GM06990 (cell line): Measurements from ENCODE around the gene RNF26.
A peak's percentile ranks its signal among the peaks of the same experiment; 100 is the strongest.
"Not testable (repeated sequence)": the region's sequence is repeated elsewhere in the genome, so short reads cannot be mapped to it uniquely, and the experiment has no call there.

Source experiments
- DNase-seq: peaks from one replicate; pipeline ENCODE4 v3.0.0-alpha.2; 2011; ENCODE audit not compliant: insufficient read length; ENCODE audit errors: extremely low read depth
- H3K27me3 ChIP-seq: replicated peaks from 2 replicates; pipeline ENCODE4 v1.6.0; 2011; ENCODE audit warnings: low read length; ENCODE audit not compliant: control insufficient read depth, insufficient read depth
- H3K36me3 ChIP-seq: 2 replicates; pipeline ENCODE4 v1.5.1; 2011; ENCODE audit warnings: low read length; ENCODE audit not compliant: control insufficient read depth, insufficient read depth
- H3K4me3 ChIP-seq: replicated peaks from 2 replicates; pipeline ENCODE4 v1.5.1; 2011; ENCODE audit warnings: low read depth, mild to moderate bottlenecking, control low read depth, low read length
- TF ChIP-seq, protein P1 (sequence below): IDR thresholded peaks from 2 replicates; pipeline ENCODE4 v1.5.1; 2011; ENCODE audit warnings: low read length, control low read depth, mild to moderate bottlenecking, inconsistent platforms; ENCODE audit not compliant: insufficient read depth, poor library complexity, severe bottlenecking

RNF26 gene

DNA sequence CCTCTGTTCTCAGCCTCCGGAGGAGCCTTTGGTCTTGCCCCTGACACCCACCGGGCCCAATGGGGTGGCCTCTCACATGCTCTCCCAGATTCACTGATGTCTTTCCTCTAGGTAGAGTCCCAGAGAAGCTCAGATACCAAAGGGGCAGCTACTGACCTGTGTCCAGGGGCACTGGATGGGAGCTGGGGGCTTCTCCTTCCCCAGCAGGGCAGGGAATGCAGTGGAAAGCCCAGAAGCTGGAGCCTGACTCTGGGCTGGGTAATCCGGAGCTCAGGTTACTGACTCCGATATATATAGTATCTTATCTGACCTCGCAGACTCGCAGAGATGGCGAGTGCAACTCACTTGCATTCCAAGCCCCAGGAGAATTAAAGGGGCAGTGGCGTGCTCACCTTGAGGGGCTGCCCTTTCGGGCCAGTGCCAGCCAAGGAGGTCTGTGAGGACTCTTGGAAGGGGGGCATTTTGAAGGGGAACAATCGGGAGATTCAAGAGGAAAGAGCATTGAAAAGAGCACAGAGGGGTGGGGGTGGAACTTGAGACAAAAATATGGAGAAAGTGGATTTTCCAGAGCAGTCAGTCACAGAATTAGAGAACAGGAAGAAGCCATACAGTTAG, 44.6 kb downstream of the RNF26 start:
- no peak for DNase-seq
- TF ChIP-seq, protein P1, sequence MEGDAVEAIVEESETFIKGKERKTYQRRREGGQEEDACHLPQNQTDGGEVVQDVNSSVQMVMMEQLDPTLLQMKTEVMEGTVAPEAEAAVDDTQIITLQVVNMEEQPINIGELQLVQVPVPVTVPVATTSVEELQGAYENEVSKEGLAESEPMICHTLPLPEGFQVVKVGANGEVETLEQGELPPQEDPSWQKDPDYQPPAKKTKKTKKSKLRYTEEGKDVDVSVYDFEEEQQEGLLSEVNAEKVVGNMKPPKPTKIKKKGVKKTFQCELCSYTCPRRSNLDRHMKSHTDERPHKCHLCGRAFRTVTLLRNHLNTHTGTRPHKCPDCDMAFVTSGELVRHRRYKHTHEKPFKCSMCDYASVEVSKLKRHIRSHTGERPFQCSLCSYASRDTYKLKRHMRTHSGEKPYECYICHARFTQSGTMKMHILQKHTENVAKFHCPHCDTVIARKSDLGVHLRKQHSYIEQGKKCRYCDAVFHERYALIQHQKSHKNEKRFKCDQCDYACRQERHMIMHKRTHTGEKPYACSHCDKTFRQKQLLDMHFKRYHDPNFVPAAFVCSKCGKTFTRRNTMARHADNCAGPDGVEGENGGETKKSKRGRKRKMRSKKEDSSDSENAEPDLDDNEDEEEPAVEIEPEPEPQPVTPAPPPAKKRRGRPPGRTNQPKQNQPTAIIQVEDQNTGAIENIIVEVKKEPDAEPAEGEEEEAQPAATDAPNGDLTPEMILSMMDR = no peak
- Histone ChIP-seq H3K36me3 (no peaks in the 10 kb centered on the region), H3K4me3 (no peak overlapping the region), H3K27me3 (no peaks in the 10 kb centered on the region; the same call in none of the 2 replicates)

DNA sequence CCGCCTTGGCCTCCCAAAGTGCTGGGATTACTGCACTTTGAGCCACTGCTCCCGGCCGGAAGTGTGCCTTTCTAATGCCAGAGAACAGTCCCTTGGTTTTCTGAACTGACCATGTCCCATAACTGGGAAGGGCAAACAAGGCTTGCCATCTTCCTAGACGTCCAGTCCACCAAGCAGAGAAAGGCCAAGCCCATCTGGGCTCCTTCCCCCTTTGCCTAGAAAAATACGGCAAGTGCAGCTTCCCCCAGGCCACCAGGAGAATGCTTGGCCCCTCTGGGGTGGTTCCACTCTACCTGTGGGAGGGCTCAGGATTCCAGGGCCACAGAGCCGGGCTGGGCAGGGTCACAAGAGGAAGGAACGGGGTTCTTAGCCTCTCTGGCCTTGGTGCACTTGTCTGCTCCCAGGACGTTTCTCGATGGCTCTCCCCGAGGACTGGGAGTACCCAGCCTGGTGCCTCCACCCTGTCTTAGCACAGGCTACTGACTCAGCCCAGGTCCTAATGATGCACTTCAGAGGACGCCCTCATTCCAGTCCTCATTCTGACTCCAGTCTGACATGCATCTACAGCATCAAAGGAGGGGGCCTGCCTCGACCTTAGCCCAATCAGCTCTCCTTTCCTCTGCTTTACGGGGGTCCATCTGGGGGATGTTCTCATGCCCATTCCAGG, 46.0 kb downstream of the RNF26 start:
- no peaks in the 10 kb centered on the region; the same call in none of the 2 replicates for H3K27me3 ChIP-seq
- no peaks in the 10 kb centered on the region for H3K36me3 ChIP-seq
- no peak overlapping the region for H3K4me3 ChIP-seq
- DNase-seq = no peak
- TF ChIP-seq, protein P1 = no peak

DNA sequence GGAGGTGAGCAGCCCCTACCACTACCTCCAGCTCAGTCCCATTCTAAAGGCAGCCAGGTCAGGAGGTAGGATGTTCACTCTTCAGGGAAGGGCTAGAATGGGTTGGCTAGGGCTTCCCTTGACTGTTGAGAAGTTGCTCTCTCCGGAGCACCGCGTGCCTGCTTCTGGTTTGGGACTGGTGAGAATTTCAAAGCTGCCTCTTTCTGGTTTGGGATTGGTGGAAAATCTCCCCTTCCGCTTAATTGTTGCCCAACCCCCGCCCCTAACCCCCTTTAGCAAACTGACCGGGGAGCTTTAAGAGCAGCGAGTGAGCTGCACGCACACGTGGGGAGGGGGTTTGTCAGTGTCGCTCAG, 46.5 kb downstream of the RNF26 start:
- TF ChIP-seq, protein P1 = no peak
- H3K36me3 ChIP-seq = no peaks in the 10 kb centered on the region
- no peaks in the 10 kb centered on the region; the same call in none of the 2 replicates for H3K27me3 ChIP-seq
- no peak for DNase-seq
- H3K4me3 ChIP-seq = no peak overlapping the region

DNA sequence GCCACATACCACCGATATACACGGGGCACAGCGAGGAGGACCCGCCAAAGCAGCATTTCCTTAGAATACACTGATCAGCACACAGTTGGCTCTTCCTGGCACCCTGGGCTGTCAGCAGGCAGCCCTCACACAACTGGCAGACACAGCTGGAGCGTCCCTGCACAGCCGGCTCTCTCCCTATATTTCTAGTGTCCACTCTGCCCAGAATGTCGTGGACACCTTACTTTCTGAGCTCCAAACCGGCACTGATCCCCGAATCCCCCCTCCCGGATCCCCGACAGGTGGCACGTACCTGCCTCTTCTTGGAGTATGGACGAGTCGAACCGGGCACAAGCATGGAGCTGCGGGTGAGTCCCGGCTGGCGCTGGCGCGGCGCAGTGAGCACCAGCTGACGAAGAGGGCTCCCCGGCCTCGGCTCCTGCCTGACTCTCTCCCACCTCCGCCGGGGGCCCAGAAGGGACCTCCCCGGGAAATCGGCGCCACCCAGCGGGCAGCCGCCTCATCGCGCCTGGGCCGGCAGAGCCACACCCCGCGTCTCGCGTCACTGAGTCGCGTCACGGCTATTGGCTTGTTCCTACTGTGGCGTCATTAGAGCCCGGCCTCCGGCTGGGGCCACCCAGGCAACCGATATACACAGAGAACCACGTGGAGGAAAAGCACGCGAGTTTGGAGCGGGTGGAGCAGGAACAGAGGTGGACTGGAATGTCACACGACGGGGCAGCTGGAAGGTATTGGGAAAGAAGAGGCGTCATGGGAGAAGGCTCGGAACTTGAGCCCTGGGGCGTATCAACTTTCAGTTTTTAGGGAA, 47.1 kb downstream of the RNF26 start, which contains the start of gene USP2:
Gene USP2 (minus strand): TSS at position 510 of the 808 bp plus-strand sequence. CDS start 8,210 bp downstream, outside the sequence.
- Histone ChIP-seq H3K36me3 (no peaks in the 10 kb centered on the region), H3K4me3 (peak within 1 kb of the TSS; percentile 65), H3K27me3 (no peaks in the 10 kb centered on the region; the same call in none of the 2 replicates)
- peak; percentile 92 for DNase-seq
- TF ChIP-seq, protein P1 = peak; percentile 94

DNA sequence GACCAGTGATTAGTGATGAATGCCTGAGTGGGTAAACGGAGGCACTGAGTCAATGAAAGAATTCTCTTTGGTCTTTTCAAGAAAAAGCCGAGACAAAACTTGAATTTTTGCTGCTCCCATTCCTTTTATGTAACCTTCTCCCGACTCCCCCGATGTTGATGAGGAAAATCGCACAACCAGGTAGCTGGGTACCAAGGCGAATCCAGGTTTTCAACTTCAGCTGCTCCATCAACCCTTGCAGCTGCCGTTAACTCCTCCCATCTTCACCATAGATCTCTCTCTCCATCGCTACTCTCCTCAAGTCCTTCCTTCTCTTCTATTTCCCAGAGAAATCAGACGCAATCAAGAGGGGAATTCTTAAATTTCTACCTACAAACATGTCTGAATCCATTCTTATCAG, 47.8 kb downstream of the RNF26 start:
- no peak for DNase-seq
- H3K4me3 ChIP-seq = peak overlapping the region; percentile 65
- TF ChIP-seq, protein P1 = no peak
- no peaks in the 10 kb centered on the region for H3K36me3 ChIP-seq
- H3K27me3 ChIP-seq = no peaks in the 10 kb centered on the region; the same call in none of the 2 replicates

DNA sequence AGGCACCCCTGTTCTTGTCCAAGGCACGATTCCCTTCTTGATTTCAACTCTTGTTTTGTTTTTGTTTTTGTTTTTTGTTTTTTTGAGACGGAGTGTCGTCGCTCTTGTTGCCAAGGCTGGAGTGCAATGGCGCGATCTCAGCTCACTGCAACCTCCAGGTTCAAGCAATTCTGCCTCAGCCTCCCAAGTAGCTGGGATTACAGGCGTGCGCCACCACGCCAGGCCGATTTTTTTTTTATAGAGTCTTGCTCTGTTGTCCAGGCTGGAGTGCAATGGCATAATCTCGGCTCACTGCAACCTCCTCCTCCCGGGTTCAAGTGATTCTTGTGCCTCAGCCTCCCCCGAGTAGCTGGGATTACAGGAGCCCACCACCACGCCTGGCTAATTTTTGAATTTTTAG, 48.2 kb downstream of the RNF26 start:
- not testable (repeated sequence) for DNase-seq, H3K36me3 ChIP-seq, H3K27me3 ChIP-seq, H3K4me3 ChIP-seq
